WTC11 (cell line): Measurements from ENCODE around the gene CALU. TPM values are rescaled to one million over a fixed set of nuclear protein-coding genes. Genes with fewer than 3 reads are reported as not detected.

Source experiments
- ATAC-seq: fragments of 200-7000 bp; cut with Tn5 transposase; 2 replicates; pipeline ENCODE4 v1.10.0; 2021; ENCODE audit warnings: mild to moderate bottlenecking, moderate library complexity
- CTCF ChIA-PET: fragments of 300-600 bp; sonication (Branson Sonifier 250); formaldehyde crosslinking; loops from one replicate; lab custom pipeline; 2021; ENCODE audit warnings: antibody characterized with exemption; lab: Charles Lee
- POLR2A ChIA-PET: fragments of 350-600 bp; sonication (Branson Sonifier 250); formaldehyde crosslinking; loops from one replicate; lab custom pipeline; 2021; ENCODE audit warnings: antibody characterized with exemption; lab: Charles Lee
- DNase-seq: peaks from one replicate; pipeline ENCODE4 v3.0.0; 2021; ENCODE audit warnings: low spot score
- H3K27ac Mint-ChIP-seq: 2 replicates; pipeline ENCODE4 v1.8.0; 2021; ENCODE audit warnings: mixed read lengths
- H3K27me3 Mint-ChIP-seq: 2 replicates; pipeline ENCODE4 v1.8.0; 2021; ENCODE audit warnings: low read depth, mild to moderate bottlenecking, moderate library complexity, mixed read lengths
- H3K36me3 Mint-ChIP-seq: 2 replicates; pipeline ENCODE4 v1.8.0; 2021; ENCODE audit warnings: mixed read lengths
- H3K4me1 Mint-ChIP-seq: 2 replicates; pipeline ENCODE4 v1.8.0; 2022; ENCODE audit warnings: mixed read lengths
- H3K4me3 Mint-ChIP-seq: 2 replicates; pipeline ENCODE4 v1.8.0; 2021; ENCODE audit warnings: mild to moderate bottlenecking, moderate library complexity, mixed read lengths
- H3K9me3 Mint-ChIP-seq: 2 replicates; pipeline ENCODE4 v1.8.0; 2021; ENCODE audit warnings: mixed read lengths
- CREB1 ChIP-seq: sonication (generic); formaldehyde crosslinking; IDR thresholded peaks from 2 replicates; pipeline ENCODE4 v1.8.0; 2023; ENCODE audit warnings: mild to moderate bottlenecking, missing genetic modification reagents
- ETV6 ChIP-seq: sonication (generic); formaldehyde crosslinking; IDR thresholded peaks from 2 replicates; pipeline ENCODE4 v1.8.1; 2022; ENCODE audit warnings: mild to moderate bottlenecking, missing genetic modification reagents
- FOXK1 ChIP-seq: sonication (generic); formaldehyde crosslinking; IDR thresholded peaks from 2 replicates; pipeline ENCODE4 v1.8.0; 2022; ENCODE audit warnings: mild to moderate bottlenecking, moderate library complexity, missing genetic modification reagents
- FOXP1 ChIP-seq: sonication (generic); formaldehyde crosslinking; IDR thresholded peaks from 2 replicates; pipeline ENCODE4 v1.8.0; 2022; ENCODE audit warnings: missing genetic modification reagents, mild to moderate bottlenecking, moderate library complexity, borderline replicate concordance
- HMGA2 ChIP-seq: fragments of 250-450 bp; sonication (Bioruptor Pico); IDR thresholded peaks from 2 replicates; pipeline ENCODE4 v1.4.0; 2021; ENCODE audit warnings: mild to moderate bottlenecking, moderate library complexity
- KAT7 ChIP-seq: sonication (generic); formaldehyde crosslinking; IDR thresholded peaks from 2 replicates; pipeline ENCODE4 v1.8.1; 2023; ENCODE audit warnings: missing genetic modification reagents, mild to moderate bottlenecking, borderline replicate concordance
- NR3C1 ChIP-seq: sonication (generic); formaldehyde crosslinking; conservative IDR thresholded peaks from 2 replicates; pipeline ENCODE4 v1.8.1; 2023; ENCODE audit warnings: low read depth, mild to moderate bottlenecking, missing genetic modification reagents
- ZNF232 ChIP-seq: sonication (generic); formaldehyde crosslinking; IDR thresholded peaks from 2 replicates; pipeline ENCODE4 v1.8.0; 2022; ENCODE audit warnings: mild to moderate bottlenecking, missing genetic modification reagents
- ZNF423 ChIP-seq: fragments of 250-450 bp; sonication (Bioruptor Pico); IDR thresholded peaks from 2 replicates; pipeline ENCODE4 v2.1.2; 2022; ENCODE audit warnings: mild to moderate bottlenecking, moderate library complexity
- ZNF671 ChIP-seq: fragments of 250-450 bp; sonication (Bioruptor Pico); IDR thresholded peaks from 2 replicates; pipeline ENCODE4 v1.8.0; 2021; ENCODE audit warnings: mild to moderate bottlenecking
- total RNA-seq: library from RNA; stranded (reverse); gene quantifications from 3 replicates; pipeline ENCODE4 v1.2.3, GENCODE V29; 2021
- TF ChIP-seq, protein P1 (sequence below): sonication (generic); formaldehyde crosslinking; IDR thresholded peaks from 2 replicates; pipeline ENCODE4 v1.8.1; 2023; ENCODE audit warnings: mild to moderate bottlenecking, missing genetic modification reagents
- TF ChIP-seq, protein P2 (sequence below): fragments of 250-450 bp; sonication (Bioruptor Pico); IDR thresholded peaks from 2 replicates; pipeline ENCODE4 v2.1.2; 2022; ENCODE audit warnings: mild to moderate bottlenecking, moderate library complexity
- TF ChIP-seq, protein P3 (sequence below): sonication (generic); formaldehyde crosslinking; IDR thresholded peaks from 2 replicates; pipeline ENCODE4 v1.8.1; 2023; ENCODE audit warnings: mild to moderate bottlenecking, moderate library complexity, missing genetic modification reagents
- TF ChIP-seq, protein P4 (sequence below): sonication (generic); formaldehyde crosslinking; IDR thresholded peaks from 2 replicates; pipeline ENCODE4 v1.8.1; 2023; ENCODE audit warnings: mild to moderate bottlenecking, missing genetic modification reagents, moderate library complexity

CALU gene
- total RNA-seq, 1 experiment from 2014 or later, result 150 TPM

DNA sequence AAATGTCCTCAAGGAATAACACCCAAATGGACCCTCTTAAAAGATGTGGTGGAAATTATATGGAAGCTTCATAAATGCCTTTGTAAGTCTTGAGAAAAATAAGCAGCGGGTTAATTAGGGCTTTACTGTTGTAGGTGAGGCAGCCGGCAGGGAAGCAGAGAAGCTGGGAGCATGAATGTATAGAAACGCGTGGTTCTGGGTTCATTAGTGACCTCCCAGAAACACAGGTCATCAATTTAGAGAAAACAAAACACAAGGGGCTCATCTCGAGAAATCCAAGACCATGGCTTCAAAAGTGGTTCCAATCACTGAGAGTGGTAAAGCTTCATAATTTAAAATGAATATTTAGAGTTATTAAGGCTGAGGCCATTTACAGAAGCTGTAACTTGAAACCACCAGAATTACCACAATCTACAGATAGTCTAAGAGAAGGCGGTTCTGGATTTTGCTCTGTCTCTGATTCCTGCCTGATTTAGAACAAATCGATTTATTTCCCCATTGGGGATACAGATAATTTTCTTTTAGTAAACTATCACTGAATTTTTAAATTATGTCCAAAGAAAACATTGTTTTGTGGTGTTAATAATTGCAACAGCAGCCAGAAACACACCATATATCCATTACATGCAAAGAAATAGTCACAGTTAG is 46.4 kb upstream of the CALU start:
- CTCF ChIA-PET, result no interaction called here

DNA sequence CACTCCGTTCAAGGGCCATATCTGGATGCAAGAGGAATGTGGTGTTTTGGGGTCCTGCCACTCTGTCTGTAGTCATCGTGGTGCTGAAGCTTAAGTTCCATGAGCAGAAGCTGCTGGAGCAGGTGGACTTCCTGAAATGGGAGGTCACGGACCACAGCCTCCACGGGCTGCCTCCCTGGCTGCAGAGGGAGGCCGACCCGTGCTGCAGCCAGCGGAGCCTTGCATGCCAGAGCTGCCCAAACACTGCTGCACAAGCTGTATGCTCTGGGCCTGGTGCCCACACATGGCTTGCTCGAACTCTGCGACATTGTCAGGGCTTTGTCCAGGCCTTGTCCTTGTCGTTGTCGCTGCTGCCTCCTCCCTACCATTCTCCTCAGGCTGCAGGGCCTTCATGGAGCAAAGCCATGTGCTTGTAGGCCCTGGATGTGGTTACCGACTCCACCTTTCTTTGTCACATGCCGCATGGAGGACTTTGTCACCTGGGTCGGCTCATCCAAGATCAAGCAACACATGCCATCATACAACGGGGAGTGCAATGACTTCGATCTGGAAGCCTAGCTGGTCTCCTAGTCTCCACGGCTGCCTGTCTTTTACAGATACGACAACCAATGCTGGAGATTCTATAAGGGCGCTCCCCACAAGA is 45.7 kb upstream of the CALU start:
- Mint-ChIP-seq H3K4me1 (peaks cover 19% of the 10 kb centered on the region), H3K9me3 (no peaks in the 10 kb centered on the region; the same call in 1 of the 2 replicates), H3K27me3 (peaks cover 28% of the 10 kb centered on the region), H3K36me3 (peaks cover 2% of the 10 kb centered on the region; the same call in 1 of the 2 replicates), H3K4me3 (no peak overlapping the region), H3K27ac (no peak overlapping the region)
- POLR2A ChIA-PET, result no interaction called here
- CTCF ChIA-PET, result no interaction called here
- DNase-seq (no peak), ATAC-seq (no peak)
- TF ChIP-seq ZNF671 (CRISPR knock-in tag) (no peak), ZNF423 (CRISPR knock-in tag) (no peak)

More for the DNA sequence above, 46.4 kb upstream of the CALU start:
- TF ChIP-seq ZNF232 (CRISPR knock-in tag), result no peak
- TF ChIP-seq, protein P1, sequence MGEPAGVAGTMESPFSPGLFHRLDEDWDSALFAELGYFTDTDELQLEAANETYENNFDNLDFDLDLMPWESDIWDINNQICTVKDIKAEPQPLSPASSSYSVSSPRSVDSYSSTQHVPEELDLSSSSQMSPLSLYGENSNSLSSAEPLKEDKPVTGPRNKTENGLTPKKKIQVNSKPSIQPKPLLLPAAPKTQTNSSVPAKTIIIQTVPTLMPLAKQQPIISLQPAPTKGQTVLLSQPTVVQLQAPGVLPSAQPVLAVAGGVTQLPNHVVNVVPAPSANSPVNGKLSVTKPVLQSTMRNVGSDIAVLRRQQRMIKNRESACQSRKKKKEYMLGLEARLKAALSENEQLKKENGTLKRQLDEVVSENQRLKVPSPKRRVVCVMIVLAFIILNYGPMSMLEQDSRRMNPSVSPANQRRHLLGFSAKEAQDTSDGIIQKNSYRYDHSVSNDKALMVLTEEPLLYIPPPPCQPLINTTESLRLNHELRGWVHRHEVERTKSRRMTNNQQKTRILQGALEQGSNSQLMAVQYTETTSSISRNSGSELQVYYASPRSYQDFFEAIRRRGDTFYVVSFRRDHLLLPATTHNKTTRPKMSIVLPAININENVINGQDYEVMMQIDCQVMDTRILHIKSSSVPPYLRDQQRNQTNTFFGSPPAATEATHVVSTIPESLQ (CRISPR knock-in tag), result no peak
- TF ChIP-seq ETV6 (CRISPR knock-in tag), result no peak
- TF ChIP-seq CREB1, result no peak
- no peak for TF ChIP-seq NR3C1 (CRISPR knock-in tag)
- peaks cover 7% of the 10 kb centered on the region for H3K9me3 Mint-ChIP-seq
- ATAC-seq (no peak), DNase-seq (no peak)
- H3K4me1 Mint-ChIP-seq, result peaks cover 12% of the 10 kb centered on the region
- POLR2A ChIA-PET, result no interaction called here
- no peak overlapping the region for H3K27ac Mint-ChIP-seq
- H3K36me3 Mint-ChIP-seq, result peaks cover 2% of the 10 kb centered on the region; the same call in 1 of the 2 replicates
- peaks cover 25% of the 10 kb centered on the region for H3K27me3 Mint-ChIP-seq
- no peak overlapping the region for H3K4me3 Mint-ChIP-seq

DNA sequence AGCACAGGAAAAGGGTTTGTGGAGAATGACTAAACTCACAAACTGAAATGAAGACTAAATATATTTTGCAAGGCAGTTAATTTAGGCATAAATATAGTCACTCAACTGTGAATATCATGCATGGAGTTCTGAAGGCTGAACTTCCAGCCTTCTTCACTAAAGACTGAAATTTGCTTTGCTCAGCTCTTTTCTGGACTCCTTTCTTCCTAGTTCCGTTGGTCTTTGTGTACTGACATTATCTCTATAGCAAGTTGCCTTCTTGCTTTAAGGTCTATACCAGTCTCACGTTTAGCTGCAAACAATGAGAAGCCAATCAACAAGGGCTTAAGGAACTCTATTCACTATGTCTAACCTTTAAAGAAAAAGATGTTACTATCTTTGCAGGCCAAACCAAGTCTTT is 44.4 kb upstream of the CALU start:
- Mint-ChIP-seq H3K36me3 (peaks cover 2% of the 10 kb centered on the region; the same call in 1 of the 2 replicates), H3K27me3 (peaks cover 30% of the 10 kb centered on the region), H3K4me1 (peaks cover 30% of the 10 kb centered on the region), H3K4me3 (no peak overlapping the region), H3K9me3 (no peaks in the 10 kb centered on the region; the same call in 1 of the 2 replicates), H3K27ac (no peak overlapping the region)
- ChIA-PET POLR2A (no interaction called here), CTCF (no interaction called here)
- DNase-seq (no peak), ATAC-seq (no peak)
- TF ChIP-seq, protein P2, sequence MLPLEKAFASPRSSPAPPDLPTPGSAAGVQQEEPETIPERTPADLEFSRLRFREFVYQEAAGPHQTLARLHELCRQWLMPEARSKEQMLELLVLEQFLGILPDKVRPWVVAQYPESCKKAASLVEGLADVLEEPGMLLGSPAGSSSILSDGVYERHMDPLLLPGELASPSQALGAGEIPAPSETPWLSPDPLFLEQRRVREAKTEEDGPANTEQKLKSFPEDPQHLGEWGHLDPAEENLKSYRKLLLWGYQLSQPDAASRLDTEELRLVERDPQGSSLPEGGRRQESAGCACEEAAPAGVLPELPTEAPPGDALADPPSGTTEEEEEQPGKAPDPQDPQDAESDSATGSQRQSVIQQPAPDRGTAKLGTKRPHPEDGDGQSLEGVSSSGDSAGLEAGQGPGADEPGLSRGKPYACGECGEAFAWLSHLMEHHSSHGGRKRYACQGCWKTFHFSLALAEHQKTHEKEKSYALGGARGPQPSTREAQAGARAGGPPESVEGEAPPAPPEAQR (CRISPR knock-in tag), result no peak
- TF ChIP-seq ZNF232 (CRISPR knock-in tag) (no peak), FOXP1 (CRISPR knock-in tag) (no peak), KAT7 (CRISPR knock-in tag) (no peak), NR3C1 (CRISPR knock-in tag) (no peak), HMGA2 (CRISPR knock-in tag) (no peak), FOXK1 (CRISPR knock-in tag) (no peak)
- TF ChIP-seq, protein P3, sequence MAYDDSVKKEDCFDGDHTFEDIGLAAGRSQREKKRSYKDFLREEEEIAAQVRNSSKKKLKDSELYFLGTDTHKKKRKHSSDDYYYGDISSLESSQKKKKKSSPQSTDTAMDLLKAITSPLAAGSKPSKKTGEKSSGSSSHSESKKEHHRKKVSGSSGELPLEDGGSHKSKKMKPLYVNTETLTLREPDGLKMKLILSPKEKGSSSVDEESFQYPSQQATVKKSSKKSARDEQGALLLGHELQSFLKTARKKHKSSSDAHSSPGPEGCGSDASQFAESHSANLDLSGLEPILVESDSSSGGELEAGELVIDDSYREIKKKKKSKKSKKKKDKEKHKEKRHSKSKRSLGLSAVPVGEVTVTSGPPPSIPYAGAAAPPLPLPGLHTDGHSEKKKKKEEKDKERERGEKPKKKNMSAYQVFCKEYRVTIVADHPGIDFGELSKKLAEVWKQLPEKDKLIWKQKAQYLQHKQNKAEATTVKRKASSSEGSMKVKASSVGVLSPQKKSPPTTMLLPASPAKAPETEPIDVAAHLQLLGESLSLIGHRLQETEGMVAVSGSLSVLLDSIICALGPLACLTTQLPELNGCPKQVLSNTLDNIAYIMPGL, result no peak
- TF ChIP-seq, protein P4, sequence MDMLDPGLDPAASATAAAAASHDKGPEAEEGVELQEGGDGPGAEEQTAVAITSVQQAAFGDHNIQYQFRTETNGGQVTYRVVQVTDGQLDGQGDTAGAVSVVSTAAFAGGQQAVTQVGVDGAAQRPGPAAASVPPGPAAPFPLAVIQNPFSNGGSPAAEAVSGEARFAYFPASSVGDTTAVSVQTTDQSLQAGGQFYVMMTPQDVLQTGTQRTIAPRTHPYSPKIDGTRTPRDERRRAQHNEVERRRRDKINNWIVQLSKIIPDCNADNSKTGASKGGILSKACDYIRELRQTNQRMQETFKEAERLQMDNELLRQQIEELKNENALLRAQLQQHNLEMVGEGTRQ (CRISPR knock-in tag), result no peak
